Skeletal muscle cell (primary cell): ENCODE data around the gene LRBA.
"Not testable (repeated sequence)": the region's sequence is repeated elsewhere in the genome, so short reads cannot be mapped to it uniquely, and the experiment has no call there.

ENCODE experiments used
- DNase-seq: peaks from one replicate; pipeline ENCODE4 v3.0.0-alpha.2; 2010; ENCODE audit warnings: low read depth
- H3K4me3 ChIP-seq: 2 replicates; pipeline ENCODE4 v1.5.1; 2011; ENCODE audit warnings: low read depth, mild to moderate bottlenecking, control low read depth, low read length, moderate library complexity

Gene LRBA

DNA sequence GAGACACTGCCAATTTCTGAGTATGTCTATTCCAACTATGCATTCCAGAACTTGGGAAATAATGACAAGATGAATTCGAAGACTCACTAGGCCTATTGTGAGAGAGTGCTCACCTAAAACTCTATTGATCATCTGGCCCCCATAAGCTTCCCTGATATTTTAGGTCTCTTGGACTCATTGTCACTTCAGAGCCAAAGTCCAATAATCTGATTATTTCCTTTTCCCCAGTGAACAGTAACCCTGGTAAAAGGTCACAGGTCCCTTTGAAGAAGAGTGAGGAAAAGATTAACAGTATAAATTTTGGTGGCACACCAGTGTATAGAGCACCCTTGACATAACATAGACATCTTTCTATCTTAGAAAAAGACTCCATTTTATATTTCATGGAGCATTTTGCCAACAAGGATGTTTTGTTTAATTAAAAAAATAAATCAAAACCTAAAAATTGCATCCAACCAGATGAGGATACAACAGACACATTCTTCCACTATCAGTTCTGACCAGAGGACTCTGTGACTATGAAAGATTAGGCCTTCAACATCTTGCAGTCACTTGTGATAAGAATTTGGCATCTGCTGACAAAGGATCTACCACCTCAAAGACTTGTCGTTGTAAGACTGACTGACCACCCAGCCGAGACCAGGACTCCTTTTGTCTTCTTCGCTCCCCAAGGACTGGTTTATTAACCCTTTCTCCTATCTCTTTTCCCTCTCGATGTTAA, 241.2 kb downstream of the LRBA start:
- no peak overlapping the region for H3K4me3 ChIP-seq
- DNase-seq = no peak

- H3K4me3 ChIP-seq = no peak overlapping the region
- no peak for DNase-seq
These were observed 242.1 kb downstream of the LRBA start for GRCh38 chr4:150773032-150773431.

GRCh38 chr4:150771382-150771781, 243.7 kb downstream of the LRBA start:
- no peak overlapping the region for H3K4me3 ChIP-seq
- DNase-seq = no peak

- H3K4me3 ChIP-seq = no peak overlapping the region
- DNase-seq = no peak
These were observed 245.2 kb downstream of the LRBA start for GRCh38 chr4:150769845-150770244.

DNA sequence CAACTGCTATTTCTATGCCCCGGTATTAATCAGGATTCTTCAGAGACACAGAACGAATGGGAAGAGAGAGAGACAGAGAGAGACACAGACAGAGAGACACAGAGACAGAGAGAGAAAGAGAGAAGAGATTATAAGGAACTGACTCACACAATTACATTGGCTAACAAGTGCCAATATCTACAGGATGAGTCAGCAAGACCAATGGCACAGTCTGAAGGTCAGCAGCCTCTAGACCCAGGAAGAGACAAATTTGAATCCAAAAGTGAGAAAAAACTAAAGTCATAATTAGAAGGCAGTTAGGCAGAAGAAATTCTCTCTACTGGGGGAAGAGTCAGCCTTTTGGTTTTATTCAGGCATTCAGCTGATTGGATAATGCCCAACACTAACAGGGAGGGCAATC, 245.8 kb downstream of the LRBA start:
- H3K4me3 ChIP-seq = no peak overlapping the region
- peak; percentile 37 for DNase-seq

- no peak overlapping the region for H3K4me3 ChIP-seq
- DNase-seq = no peak
These were observed 246.6 kb downstream of the LRBA start for GRCh38 chr4:150768497-150768896.

GRCh38 chr4:150765216-150765615, 249.9 kb downstream of the LRBA start:
- H3K4me3 ChIP-seq = no peak overlapping the region
- DNase-seq = no peak

- no peak for DNase-seq
- no peak overlapping the region for H3K4me3 ChIP-seq
These were observed 263.4 kb downstream of the LRBA start for GRCh38 chr4:150751648-150752047.

- no peak overlapping the region for H3K4me3 ChIP-seq
- DNase-seq = no peak
These were observed 264.3 kb downstream of the LRBA start for GRCh38 chr4:150750824-150751223.

DNA sequence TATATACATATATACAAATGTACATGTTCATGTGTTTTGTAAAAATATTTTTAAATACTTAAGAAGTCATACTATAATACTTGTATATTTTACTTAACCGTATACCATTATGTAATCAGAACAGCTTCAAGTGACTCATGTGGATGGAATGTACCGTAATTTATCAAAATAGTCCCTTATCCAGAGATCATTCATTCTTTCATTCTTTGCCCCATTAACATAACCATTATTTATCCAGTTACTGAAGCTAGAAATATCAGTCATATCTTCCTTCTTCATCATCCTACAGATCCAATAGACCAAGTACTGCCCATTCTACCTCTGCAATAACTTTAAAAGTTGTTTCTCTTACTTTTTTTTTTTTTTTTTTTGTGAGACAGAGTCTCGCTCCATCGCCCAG, 268.9 kb downstream of the LRBA start:
- no peak overlapping the region for H3K4me3 ChIP-seq
- DNase-seq = no peak

DNA sequence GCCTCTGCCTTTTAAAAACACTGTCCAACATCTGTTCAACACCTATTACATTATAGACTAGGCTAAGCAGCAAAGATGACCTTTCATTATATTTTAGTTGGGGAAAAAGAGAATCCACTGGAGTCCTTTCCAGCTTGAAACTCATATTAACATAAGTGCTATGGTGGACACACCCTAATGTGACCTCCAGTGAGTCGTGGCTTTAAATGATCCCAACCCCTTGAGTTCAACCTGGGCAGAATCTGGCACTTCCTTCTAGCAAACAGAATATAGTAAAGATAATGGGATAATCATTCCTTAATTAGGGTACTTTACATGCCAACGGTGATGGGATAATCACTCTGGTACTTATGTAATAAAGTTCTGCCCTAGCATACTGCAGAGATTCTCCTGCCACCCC, 270.5 kb downstream of the LRBA start:
- H3K4me3 ChIP-seq = no peak overlapping the region
- DNase-seq = no peak

- DNase-seq = no peak
These were observed 271.3 kb downstream of the LRBA start for GRCh38 chr4:150743564-150744342.

DNA sequence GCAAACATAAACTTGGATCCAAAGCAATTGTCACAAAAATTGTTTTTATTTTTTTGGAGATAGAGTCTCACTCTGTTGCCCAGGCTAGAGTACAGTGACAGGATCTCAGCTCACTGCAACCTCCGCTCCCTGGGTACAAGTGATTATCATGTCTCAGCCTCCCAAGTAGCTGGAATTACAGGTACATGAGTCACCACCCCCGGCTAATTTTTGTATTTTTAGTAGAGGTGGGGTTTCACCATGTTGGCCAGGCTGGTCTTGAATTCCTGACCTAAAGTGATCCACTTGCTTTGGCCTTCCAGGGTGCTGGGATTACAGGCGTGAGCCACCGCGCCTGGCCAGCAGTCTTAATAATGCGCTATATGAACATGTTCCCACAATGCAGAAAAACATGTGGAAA, 272.2 kb downstream of the LRBA start:
- not testable (repeated sequence) for H3K4me3 ChIP-seq, DNase-seq

More at GRCh38 chr4:150743564-150744342, 271.3 kb downstream of the LRBA start:
- H3K4me3 ChIP-seq = no peak overlapping the region

- no peak overlapping the region for H3K4me3 ChIP-seq
- no peak for DNase-seq
These were observed 275.5 kb downstream of the LRBA start for GRCh38 chr4:150739591-150739990.

DNA sequence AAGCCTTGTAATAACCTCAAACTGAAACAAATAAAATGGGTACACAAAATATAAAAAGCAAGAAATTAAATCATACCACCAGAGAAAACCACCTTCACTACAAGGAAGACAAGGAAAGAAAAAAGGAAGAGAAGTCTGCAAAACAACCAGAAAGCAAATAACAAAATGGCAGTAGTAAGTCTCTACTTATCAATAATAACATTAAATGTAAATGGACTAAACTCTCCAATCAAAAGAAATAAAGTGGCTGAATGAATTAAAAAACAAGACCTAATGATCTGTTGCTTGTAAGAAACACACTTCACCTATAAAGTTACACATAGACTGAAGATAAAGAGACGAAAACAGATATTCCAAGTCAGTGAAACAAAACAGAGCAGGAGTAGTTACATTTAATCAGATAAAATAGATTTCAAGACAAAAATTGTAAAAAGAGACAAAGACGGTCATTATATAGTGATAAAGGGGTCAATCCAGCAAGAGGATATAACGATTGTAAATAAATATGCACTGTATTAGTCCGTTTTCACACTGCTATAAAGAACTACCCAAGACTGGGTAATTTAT, 289.0 kb downstream of the LRBA start:
- no peak overlapping the region for H3K4me3 ChIP-seq
- DNase-seq = no peak

DNA sequence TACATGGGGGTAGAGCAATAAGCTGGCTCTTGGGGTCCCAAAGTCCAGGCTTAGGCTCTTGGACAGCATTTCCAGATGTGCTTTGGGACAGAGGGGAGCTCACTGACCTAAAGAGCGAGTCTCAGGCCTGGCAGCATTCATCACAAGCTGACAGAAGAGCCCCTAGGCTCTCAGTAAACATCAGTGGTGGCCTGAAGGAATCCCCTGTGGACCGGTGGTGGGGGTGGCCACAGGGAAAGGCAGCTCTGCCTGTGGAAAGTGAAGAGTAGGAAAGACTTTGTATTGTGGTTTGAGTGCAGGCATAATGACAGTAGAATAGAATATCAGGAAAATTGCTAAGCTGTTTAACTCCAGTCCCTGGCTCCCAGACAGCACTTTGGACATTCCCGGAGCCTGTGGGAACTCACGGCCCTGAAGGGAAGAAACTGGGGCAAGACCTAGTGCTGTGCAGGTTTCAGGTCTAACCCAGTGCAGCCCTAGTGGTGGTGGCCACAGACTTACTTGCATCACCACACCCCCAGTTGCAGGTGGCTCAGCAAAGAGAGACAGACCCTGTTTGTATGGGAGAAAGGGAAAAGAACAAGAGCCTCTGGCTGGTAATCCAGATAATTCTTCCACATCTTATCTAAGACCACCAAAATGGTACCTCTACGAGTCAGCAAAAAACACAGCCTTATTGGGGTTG, 291.2 kb downstream of the LRBA start:
- no peak overlapping the region for H3K4me3 ChIP-seq
- no peak for DNase-seq

DNA sequence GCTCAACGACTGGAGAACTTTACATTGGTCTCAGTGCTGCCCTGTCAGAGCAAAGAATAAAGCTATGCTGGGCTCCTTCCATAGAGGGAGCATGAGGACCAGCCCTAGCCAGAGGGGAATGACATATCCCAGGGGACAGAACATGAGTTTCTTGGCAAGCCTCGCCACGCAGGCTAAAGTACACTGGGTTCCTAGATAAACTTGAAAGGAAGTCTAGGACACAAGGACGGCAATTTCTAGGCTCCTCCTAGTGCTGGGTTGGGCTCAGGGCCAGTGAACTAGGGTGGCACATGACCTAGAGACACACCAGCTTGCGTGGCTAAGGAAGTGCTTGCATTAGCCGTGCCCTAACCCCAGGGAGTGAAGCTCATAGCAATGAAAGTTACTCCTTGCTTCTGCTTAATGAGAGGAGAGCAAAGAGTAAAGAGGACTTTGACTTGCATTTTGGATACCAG, 292.1 kb downstream of the LRBA start:
- peak; percentile 19 for DNase-seq
- H3K4me3 ChIP-seq = no peak overlapping the region

DNA sequence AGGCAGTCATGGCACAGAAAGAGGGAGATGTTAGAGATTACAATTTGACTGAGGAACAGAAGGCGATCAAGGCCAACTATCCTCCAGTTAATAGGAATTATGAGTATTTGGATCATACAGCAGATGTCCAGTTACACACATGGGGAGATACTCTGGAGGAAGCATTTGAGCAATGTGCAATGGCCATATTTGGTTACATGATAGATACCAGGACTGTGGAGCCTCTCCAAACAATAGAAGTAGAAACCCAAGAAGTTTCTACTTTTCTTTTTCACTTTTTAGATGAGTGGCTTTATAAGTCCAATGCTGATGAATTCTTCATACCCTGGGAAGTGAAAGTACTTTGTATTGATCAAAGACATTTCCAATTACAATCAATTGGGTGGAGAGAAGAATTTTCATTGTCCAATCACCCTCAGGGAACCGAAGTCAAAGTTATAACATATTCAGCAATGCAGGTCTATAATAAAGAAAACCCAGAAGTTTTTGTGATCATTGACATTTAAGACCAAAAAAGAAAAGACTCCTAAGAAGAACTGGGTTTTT, 294.0 kb downstream of the LRBA start:
- no peak for DNase-seq
- no peak overlapping the region for H3K4me3 ChIP-seq

DNA sequence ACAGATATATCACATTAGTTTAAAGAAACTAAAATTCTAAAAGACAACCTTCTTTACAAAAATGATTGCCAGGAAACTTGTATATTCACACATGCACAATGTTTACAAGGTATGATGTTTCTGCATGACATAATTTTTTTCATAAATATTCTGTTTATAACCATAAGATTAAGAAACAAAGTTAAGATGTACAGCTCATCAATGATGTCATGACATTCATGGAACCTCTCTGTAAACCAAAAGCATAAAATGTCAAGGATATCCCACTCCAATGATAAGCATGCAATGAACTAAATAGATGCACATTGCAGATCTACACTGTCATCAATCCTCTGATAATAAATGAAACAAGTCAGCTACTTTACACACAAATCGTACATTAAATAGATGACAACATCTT, 297.1 kb downstream of the LRBA start:
- DNase-seq = no peak
- H3K4me3 ChIP-seq = no peak overlapping the region
